ENCODE measurements around the gene EPS8L2. TPM values are rescaled to one million over a fixed set of nuclear protein-coding genes. Genes with fewer than 3 reads are reported as not detected.

EPS8L2 gene
- total and polyA plus RNA-seq, 9 of the 15 experiments (the other 6 are each of a cell fraction or from before 2014, with no cell fraction given), result 0.75 to 17.0 (median 3.7) TPM

GRCh38 chr11:688681-689080 is 17.4 kb upstream of the EPS8L2 start:
- Histone ChIP-seq H3K4me3 (no peak overlapping the region), H3K9ac (ENCODE audit: insufficient read depth in 1 of 2, low read depth in 2 of 2, low read length in 2 of 2) (no peak overlapping the region), H3K27ac (ENCODE audit: extremely low read depth, low read depth, low read length) (no peak overlapping the region), H3K9me3 (replicated peaks; ENCODE audit: control insufficient read depth, insufficient read depth, low read depth, low read length) (no peaks in the 10 kb centered on the region), H3K79me2 (ENCODE audit: control insufficient read depth, insufficient read depth, low read length) (peaks cover 50% of the 10 kb centered on the region), H3K27me3 (ENCODE audit: control insufficient read depth in 2 of 2, insufficient read depth in 2 of 2, low read length in 2 of 2) (no peaks in the 10 kb centered on the region), H3K36me3 (ENCODE audit: control insufficient read depth, insufficient read depth, low read length) (peaks cover 73% of the 10 kb centered on the region; the same call in 2 of the 3 replicates), H2AFZ (ENCODE audit: low read depth, low read length) (no peak overlapping the region), H3K9me1 (ENCODE audit: control insufficient read depth, insufficient read depth, low read length) (peaks cover 4% of the 10 kb centered on the region), H3K4me1 (replicated peaks in 1 of 2; ENCODE audit: control insufficient read depth in 2 of 2, insufficient read depth in 2 of 2, low read length in 2 of 2) (peaks cover 25 to 37% of the 10 kb centered on the region in 2 experiments), H3K4me2 (ENCODE audit: insufficient read depth, low read length) (no peak overlapping the region), H4K20me1 (replicated peaks; ENCODE audit: control insufficient read depth, insufficient read depth, low read length) (peaks cover 6% of the 10 kb centered on the region)
- 92% methylated on average over 6 of the region's 9 CpGs for WGBS (ENCODE audit: insufficient coverage, low coverage, missing lambda C conversion rate)
- BruUV-seq (replicated peaks), result no TSS peak
- intact Hi-C loops (cut with micrococcal nuclease), result no loop called here
- no peak for TF ChIP-seq SOX6 (IDR thresholded peaks at IDR 0.05)
- TF ChIP-seq KAT8 (IDR thresholded peaks at IDR 0.05; ENCODE audit: low read depth), result no peak
- no peak for TF ChIP-seq BCL6 (CRISPR knock-in tag; IDR thresholded peaks at IDR 0.05)
- no peak for TF ChIP-seq ID3 (CRISPR knock-in tag; IDR thresholded peaks at IDR 0.05)
- no peak for TF ChIP-seq ID3 (tag; IDR thresholded peaks at IDR 0.05)
- TF ChIP-seq SIN3A (IDR thresholded peaks at IDR 0.05; ENCODE audit: borderline replicate concordance in 2 of 2, control insufficient read depth in 1 of 2, low read depth in 2 of 2, low read length in 2 of 2), result no peak
- no peak for TF ChIP-seq STAT6 (CRISPR knock-in tag; IDR thresholded peaks at IDR 0.05)
- no peak for TF ChIP-seq ZHX1 (conservative IDR thresholded peaks at IDR 0.05; ENCODE audit: low read length)
- no peak for TF ChIP-seq ZNF780A (CRISPR knock-in tag; IDR thresholded peaks at IDR 0.05)
- TF ChIP-seq SMARCE1 (IDR thresholded peaks at IDR 0.05), result no peak
- no peak for TF ChIP-seq ASH1L (IDR thresholded peaks at IDR 0.05; ENCODE audit: borderline replicate concordance, low read depth, partially characterized antibody)
- TF ChIP-seq SRSF3 (IDR thresholded peaks at IDR 0.05; ENCODE audit: insufficient read depth, low read length), result no peak
- no peak for TF ChIP-seq HIVEP1 (CRISPR knock-in tag; IDR thresholded peaks at IDR 0.05)
- no peak for TF ChIP-seq ZFP36 (IDR thresholded peaks at IDR 0.05; ENCODE audit: low read depth, low read length, partially characterized antibody)
- no peak for TF ChIP-seq ATF4 (CRISPR knock-in tag; IDR thresholded peaks at IDR 0.05)
- no peak for TF ChIP-seq ZNF212 (CRISPR knock-in tag; IDR thresholded peaks at IDR 0.05)
- TF ChIP-seq ZNF408 (CRISPR knock-in tag; IDR thresholded peaks at IDR 0.05; ENCODE audit: low read depth), result no peak
- TF ChIP-seq CAMTA2 (CRISPR knock-in tag; conservative IDR thresholded peaks at IDR 0.05), result no peak
- in situ Hi-C loops (cut with MboI), result no loop called here
- DNase-seq (ENCODE audit: extremely low read depth in 1 of 4, low spot score in 3 of 4), result no peak
- no peak for FAIRE-seq
- ChIA-PET CTCF (ENCODE audit: low intra/inter-chr PET ratio) (no interaction called here), POLR2A (interaction anchor here (0.6 kb wide), 1 partner anchor 75 kb away, joined by 4 read pairs; no protein-coding TSS in a partner anchor)
- ATAC-seq, result no peak
